HCT116 (cell line): ENCODE data around the gene SYNE1. TPM values are rescaled to one million over a fixed set of nuclear protein-coding genes. Genes with fewer than 3 reads are reported as not detected.

ENCODE experiments used
- ATAC-seq: fragments of 200-7000 bp; cut with Tn5 transposase; 2 replicates; pipeline ENCODE4 v1.9.1; 2020; ENCODE audit warnings: mild to moderate bottlenecking, moderate library complexity
- BruUV-seq: library from RNA; stranded (reverse); fragments of 400-500 nt; replicated peaks from 2 replicates; lab custom pipeline; 2021; lab: Mats Ljungman, UMichigan
- CTCF ChIA-PET: fragments of 300-600 bp; sonication (Branson Sonifier 250); formaldehyde crosslinking; loops from one replicate; lab custom pipeline; 2021; ENCODE audit warnings: antibody characterized with exemption; lab: Charles Lee
- POLR2A ChIA-PET: fragments of 300-600, 350-600 bp; sonication (Branson Sonifier 250); formaldehyde crosslinking; loops from one replicate; lab custom pipeline; 2021; ENCODE audit warnings: antibody characterized with exemption; lab: Charles Lee
- RAD21 ChIA-PET, 2 experiments: fragments of 300-600 bp; sonication (Branson Sonifier 250); formaldehyde crosslinking; loops; one replicate each; lab custom pipeline; 2023; ENCODE audit warnings: low total read pairs in 2 of 2; ENCODE audit not compliant: uncharacterized antibody in 2 of 2, unreplicated experiment in 2 of 2, low non-redundant PET in 1 of 2; lab: Charles Lee
- DNase-seq: peaks from one replicate; pipeline ENCODE4 v3.0.0-alpha.2; 2010; ENCODE audit warnings: low read depth, low spot score
- H2AFZ ChIP-seq: fragments of 200-600 bp; shearing (Covaris generic), sonication (generic); 2 replicates; pipeline ENCODE4 v1.6.1; 2017; ENCODE audit warnings: low read depth, mixed run types, mixed read lengths, antibody characterized with exemption, low read length; ENCODE audit not compliant: poor library complexity, severe bottlenecking
- H3K27ac ChIP-seq: 2 replicates; pipeline ENCODE4 v1.5.1; 2012; ENCODE audit warnings: low read depth, low read length
- H3K27me3 ChIP-seq: fragments of 200-600 bp; sonication (generic); 2 replicates; pipeline ENCODE4 v1.6.1; 2016; ENCODE audit warnings: mixed run types, low read length, mixed read lengths; ENCODE audit not compliant: insufficient read depth
- H3K36me3 ChIP-seq, 2 experiments: fragments of 200-500 bp in 1 of 2; fragments of 200-600 bp in 1 of 2; sonication (Bioruptor generic) in 1 of 2; sonication (generic) in 1 of 2; 2 replicates each; pipeline versions ENCODE4 v1.5.1 to v1.6.1; 2014 to 2016; ENCODE audit warnings: low read length in 2 of 2, inconsistent platforms in 1 of 2, mixed read lengths in 1 of 2, mixed run types in 1 of 2; ENCODE audit not compliant: insufficient read depth in 2 of 2, control insufficient read depth in 1 of 2
- H3K4me1 ChIP-seq, 2 experiments: fragments of 200-600 bp in 1 of 2; sonication (generic) in 1 of 2; 2 replicates each; pipeline versions ENCODE4 v1.5.1 to v1.6.1; 2012 to 2017; ENCODE audit warnings: low read length in 2 of 2, inconsistent platforms in 1 of 2, mild to moderate bottlenecking in 1 of 2, mixed read lengths in 1 of 2, mixed run types in 1 of 2, moderate library complexity in 1 of 2; ENCODE audit not compliant: insufficient read depth in 2 of 2, control insufficient read depth in 1 of 2
- H3K4me2 ChIP-seq: fragments of 200-600 bp; sonication (generic); 2 replicates; pipeline ENCODE4 v1.6.1; 2017; ENCODE audit warnings: mixed run types, low read length, mixed read lengths
- H3K4me3 ChIP-seq, 2 experiments: fragments of 200-600 bp in 1 of 2; sonication (generic) in 1 of 2; replicated peaks in 1 of 2; 2 replicates each; pipeline ENCODE4 v1.5.1; 2011 to 2016; ENCODE audit warnings: low read length in 2 of 2, control low read depth in 1 of 2, low read depth in 1 of 2, mild to moderate bottlenecking in 1 of 2, mixed read lengths in 1 of 2, mixed run types in 1 of 2
- H3K79me2 ChIP-seq: fragments of 200-600 bp; sonication (generic); 2 replicates; pipeline ENCODE4 v1.6.1; 2017; ENCODE audit warnings: mild to moderate bottlenecking, mixed run types, low read length, moderate library complexity, mixed read lengths; ENCODE audit not compliant: insufficient read depth
- H3K9ac ChIP-seq: fragments of 200-600 bp; sonication (generic); 2 replicates; pipeline ENCODE4 v1.6.1; 2016; ENCODE audit warnings: low read length, mixed read lengths
- H3K9me2 ChIP-seq: fragments of 200-600 bp; sonication (generic), shearing (Covaris generic); 2 replicates; pipeline ENCODE4 v1.6.1; 2017; ENCODE audit warnings: mixed run types, mild to moderate bottlenecking, moderate library complexity; ENCODE audit not compliant: insufficient read depth
- H3K9me3 ChIP-seq, 2 experiments: fragments of 200-500 bp in 1 of 2; fragments of 200-600 bp in 1 of 2; sonication (Bioruptor generic) in 1 of 2; sonication (generic) in 1 of 2; 2 replicates each; pipeline ENCODE4 v1.6.1; 2014 to 2017; ENCODE audit warnings: low read length in 2 of 2, mixed read lengths in 2 of 2, inconsistent platforms in 1 of 2, low read depth in 1 of 2, mild to moderate bottlenecking in 1 of 2, mixed run types in 1 of 2, moderate library complexity in 1 of 2; ENCODE audit not compliant: control insufficient read depth in 1 of 2, insufficient read depth in 1 of 2
- H4K20me1 ChIP-seq: fragments of 200-600 bp; sonication (generic), shearing (Covaris generic); 2 replicates; pipeline ENCODE4 v1.6.1; 2017; ENCODE audit warnings: mixed run types, mild to moderate bottlenecking, moderate library complexity; ENCODE audit not compliant: insufficient read depth
- CBX3 ChIP-seq: IDR thresholded peaks from 2 replicates; pipeline ENCODE4 v1.6.1; 2012; ENCODE audit warnings: low read depth
- CTCF ChIP-seq, 3 experiments: fragments of 200-600 bp in 1 of 3; sonication (generic) in 1 of 3; IDR thresholded peaks in 2 of 3; conservative IDR thresholded peaks in 1 of 3; 2 replicates each; pipeline ENCODE4 v1.5.1; 2012 to 2017; ENCODE audit warnings: low read depth in 2 of 3, low read length in 2 of 3, antibody characterized with exemption in 1 of 3, borderline replicate concordance in 1 of 3, control low read depth in 1 of 3, mild to moderate bottlenecking in 1 of 3, mixed read lengths in 1 of 3, mixed run types in 1 of 3, moderate library complexity in 1 of 3; ENCODE audit not compliant: insufficient read depth in 1 of 3
- ELF1 ChIP-seq: IDR thresholded peaks from 2 replicates; pipeline ENCODE4 v1.6.1; 2012; ENCODE audit warnings: low read depth, borderline replicate concordance
- EZH2phosphoT487 ChIP-seq: fragments of 200-600 bp; IDR thresholded peaks from 2 replicates; pipeline ENCODE4 v1.6.1; 2018; ENCODE audit warnings: antibody characterized with exemption, borderline replicate concordance
- FOSL1 ChIP-seq: IDR thresholded peaks from 2 replicates; pipeline ENCODE4 v1.6.1; 2012; ENCODE audit warnings: low read depth
- POLR2A ChIP-seq: IDR thresholded peaks from 2 replicates; pipeline ENCODE4 v1.7.0; 2011; ENCODE audit warnings: borderline replicate concordance; ENCODE audit not compliant: insufficient read depth, insufficient read length; ENCODE audit errors: extremely low read depth
- POLR2AphosphoS5 ChIP-seq: IDR thresholded peaks from 2 replicates; pipeline ENCODE4 v1.6.1; 2011; ENCODE audit warnings: mild to moderate bottlenecking, low read depth, low read length, moderate library complexity
- RAD21 ChIP-seq: IDR thresholded peaks from 2 replicates; pipeline ENCODE4 v1.6.1; 2012; ENCODE audit warnings: low read depth, mild to moderate bottlenecking
- SP1 ChIP-seq: IDR thresholded peaks from 2 replicates; pipeline ENCODE4 v1.6.1; 2012; ENCODE audit warnings: low read depth
- TCF7L2 ChIP-seq: IDR thresholded peaks from 2 replicates; pipeline ENCODE4 v1.7.0; 2011; ENCODE audit warnings: borderline replicate concordance, inconsistent platforms; ENCODE audit not compliant: insufficient read depth, insufficient read length; ENCODE audit errors: extremely low read depth
- YY1 ChIP-seq: IDR thresholded peaks from 2 replicates; pipeline ENCODE4 v1.6.1; 2011; ENCODE audit warnings: low read length, low read depth, moderate library complexity, mild to moderate bottlenecking; ENCODE audit not compliant: insufficient replicate concordance; ENCODE audit errors: extremely low read depth
- ZFX ChIP-seq: fragments of 450-650 bp; IDR thresholded peaks from 2 replicates; pipeline ENCODE4 v1.6.1; 2017
- ZNF274 ChIP-seq: fragments of 200-500 bp; sonication (Bioruptor generic); IDR thresholded peaks from 2 replicates; pipeline ENCODE4 v1.6.1; 2014; ENCODE audit warnings: mild to moderate bottlenecking, low read depth, low read length, inconsistent platforms
- intact Hi-C: fragments of 100-400 bp; cut with micrococcal nuclease; formaldehyde crosslinking; loops from 2 replicates; pipeline ENCODE4 v1.10.0; 2022
- total RNA-seq: library from RNA; stranded (reverse); gene quantifications from one replicate; pipeline ENCODE4 v1.2.1, GENCODE V29; 2021; ENCODE audit not compliant: unreplicated experiment
- TF ChIP-seq, protein P1 (sequence below): IDR thresholded peaks from 2 replicates; pipeline ENCODE4 v1.6.1; 2012; ENCODE audit warnings: low read depth
- TF ChIP-seq, protein P2 (sequence below): IDR thresholded peaks from 2 replicates; pipeline ENCODE4 v1.6.1; 2012
- TF ChIP-seq, protein P3 (sequence below): IDR thresholded peaks from 2 replicates; pipeline ENCODE4 v1.6.1; 2011; ENCODE audit warnings: mild to moderate bottlenecking, low read length, moderate library complexity; ENCODE audit not compliant: insufficient replicate concordance; ENCODE audit errors: extremely low read depth

SYNE1 gene
- total RNA-seq, 1 experiment from 2014 or later, result 5.4 TPM

DNA sequence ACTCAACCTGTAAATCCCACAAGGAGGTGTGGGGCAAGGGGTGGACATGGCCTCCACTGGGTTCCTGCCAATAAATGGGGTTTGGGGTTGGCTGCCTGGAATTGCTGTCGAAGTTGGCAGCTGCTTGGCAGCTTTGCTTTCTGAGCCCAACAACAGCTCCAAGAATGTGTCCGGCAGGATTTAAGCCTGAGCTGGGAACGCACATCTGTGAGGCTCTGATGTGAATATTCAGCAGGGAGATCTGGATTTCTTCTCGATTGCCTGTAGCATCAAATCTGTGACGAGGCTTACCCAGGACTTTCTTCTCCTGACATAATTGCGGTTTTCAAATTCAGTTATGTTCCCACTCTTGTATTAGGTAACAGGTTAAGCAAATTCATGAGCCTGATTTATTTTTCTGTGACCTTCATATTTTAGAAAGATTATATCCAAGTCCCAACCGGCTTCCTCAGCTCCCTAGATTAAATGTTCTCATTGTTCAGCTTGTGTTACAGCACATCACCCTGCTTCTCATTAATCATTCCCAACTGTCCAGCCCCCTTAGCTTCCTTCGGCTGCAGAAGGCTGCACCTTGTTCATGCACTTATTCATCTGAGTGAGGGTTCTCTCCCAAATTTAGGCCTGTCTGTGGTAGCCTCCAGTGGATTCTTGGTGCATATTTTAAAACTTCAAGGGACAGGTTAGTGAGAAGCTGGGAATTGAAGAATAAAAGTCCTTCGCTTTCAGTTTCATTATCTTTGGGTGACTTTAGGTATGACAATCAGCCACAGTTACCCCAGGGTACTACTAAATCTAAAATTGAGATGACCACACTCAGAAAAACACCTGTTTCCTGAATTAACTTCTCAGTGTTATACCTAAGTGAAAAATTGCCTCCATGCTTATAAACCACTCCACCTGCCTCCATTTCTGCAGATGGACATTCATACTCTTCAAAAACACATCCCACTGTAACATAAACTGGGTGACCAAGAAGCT is 519.7 kb downstream of the SYNE1 start:
- no TSS peak for BruUV-seq
- Histone ChIP-seq H3K36me3 (no peaks in the 10 kb centered on the region), H3K9me2 (no peaks in the 10 kb centered on the region), H3K4me1 (no peaks in the 10 kb centered on the region), H4K20me1 (no peaks in the 10 kb centered on the region), H3K9me3 (no peaks in the 10 kb centered on the region), H2AFZ (no peak overlapping the region), H3K79me2 (no peaks in the 10 kb centered on the region), H3K4me3 (no peak overlapping the region), H3K4me2 (no peak overlapping the region), H3K27ac (no peak overlapping the region), H3K9ac (no peak overlapping the region), H3K27me3 (no peaks in the 10 kb centered on the region)
- TF ChIP-seq SP1, result no peak
- TF ChIP-seq RAD21, result no peak
- no peak for TF ChIP-seq POLR2A
- no peak for TF ChIP-seq YY1
- TF ChIP-seq FOSL1, result no peak
- no peak for TF ChIP-seq POLR2AphosphoS5
- no peak for TF ChIP-seq ZFX
- TF ChIP-seq CTCF (IDR thresholded peaks at IDR 0.05 in 2 of 3, conservative IDR thresholded peaks at IDR 0.05 in 1 of 3; ENCODE audit: borderline replicate concordance in 1 of 3, insufficient read depth in 1 of 3, low read depth in 2 of 3, low read length in 2 of 3), result no peak
- no peak for TF ChIP-seq ELF1
- no peak for TF ChIP-seq ZNF274
- no peak for TF ChIP-seq CBX3
- TF ChIP-seq, protein P1, sequence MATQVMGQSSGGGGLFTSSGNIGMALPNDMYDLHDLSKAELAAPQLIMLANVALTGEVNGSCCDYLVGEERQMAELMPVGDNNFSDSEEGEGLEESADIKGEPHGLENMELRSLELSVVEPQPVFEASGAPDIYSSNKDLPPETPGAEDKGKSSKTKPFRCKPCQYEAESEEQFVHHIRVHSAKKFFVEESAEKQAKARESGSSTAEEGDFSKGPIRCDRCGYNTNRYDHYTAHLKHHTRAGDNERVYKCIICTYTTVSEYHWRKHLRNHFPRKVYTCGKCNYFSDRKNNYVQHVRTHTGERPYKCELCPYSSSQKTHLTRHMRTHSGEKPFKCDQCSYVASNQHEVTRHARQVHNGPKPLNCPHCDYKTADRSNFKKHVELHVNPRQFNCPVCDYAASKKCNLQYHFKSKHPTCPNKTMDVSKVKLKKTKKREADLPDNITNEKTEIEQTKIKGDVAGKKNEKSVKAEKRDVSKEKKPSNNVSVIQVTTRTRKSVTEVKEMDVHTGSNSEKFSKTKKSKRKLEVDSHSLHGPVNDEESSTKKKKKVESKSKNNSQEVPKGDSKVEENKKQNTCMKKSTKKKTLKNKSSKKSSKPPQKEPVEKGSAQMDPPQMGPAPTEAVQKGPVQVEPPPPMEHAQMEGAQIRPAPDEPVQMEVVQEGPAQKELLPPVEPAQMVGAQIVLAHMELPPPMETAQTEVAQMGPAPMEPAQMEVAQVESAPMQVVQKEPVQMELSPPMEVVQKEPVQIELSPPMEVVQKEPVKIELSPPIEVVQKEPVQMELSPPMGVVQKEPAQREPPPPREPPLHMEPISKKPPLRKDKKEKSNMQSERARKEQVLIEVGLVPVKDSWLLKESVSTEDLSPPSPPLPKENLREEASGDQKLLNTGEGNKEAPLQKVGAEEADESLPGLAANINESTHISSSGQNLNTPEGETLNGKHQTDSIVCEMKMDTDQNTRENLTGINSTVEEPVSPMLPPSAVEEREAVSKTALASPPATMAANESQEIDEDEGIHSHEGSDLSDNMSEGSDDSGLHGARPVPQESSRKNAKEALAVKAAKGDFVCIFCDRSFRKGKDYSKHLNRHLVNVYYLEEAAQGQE, result no peak
- TF ChIP-seq EZH2phosphoT487, result no peak
- TF ChIP-seq TCF7L2, result no peak
- TF ChIP-seq, protein P2, sequence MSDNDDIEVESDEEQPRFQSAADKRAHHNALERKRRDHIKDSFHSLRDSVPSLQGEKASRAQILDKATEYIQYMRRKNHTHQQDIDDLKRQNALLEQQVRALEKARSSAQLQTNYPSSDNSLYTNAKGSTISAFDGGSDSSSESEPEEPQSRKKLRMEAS, result no peak
- TF ChIP-seq, protein P3, sequence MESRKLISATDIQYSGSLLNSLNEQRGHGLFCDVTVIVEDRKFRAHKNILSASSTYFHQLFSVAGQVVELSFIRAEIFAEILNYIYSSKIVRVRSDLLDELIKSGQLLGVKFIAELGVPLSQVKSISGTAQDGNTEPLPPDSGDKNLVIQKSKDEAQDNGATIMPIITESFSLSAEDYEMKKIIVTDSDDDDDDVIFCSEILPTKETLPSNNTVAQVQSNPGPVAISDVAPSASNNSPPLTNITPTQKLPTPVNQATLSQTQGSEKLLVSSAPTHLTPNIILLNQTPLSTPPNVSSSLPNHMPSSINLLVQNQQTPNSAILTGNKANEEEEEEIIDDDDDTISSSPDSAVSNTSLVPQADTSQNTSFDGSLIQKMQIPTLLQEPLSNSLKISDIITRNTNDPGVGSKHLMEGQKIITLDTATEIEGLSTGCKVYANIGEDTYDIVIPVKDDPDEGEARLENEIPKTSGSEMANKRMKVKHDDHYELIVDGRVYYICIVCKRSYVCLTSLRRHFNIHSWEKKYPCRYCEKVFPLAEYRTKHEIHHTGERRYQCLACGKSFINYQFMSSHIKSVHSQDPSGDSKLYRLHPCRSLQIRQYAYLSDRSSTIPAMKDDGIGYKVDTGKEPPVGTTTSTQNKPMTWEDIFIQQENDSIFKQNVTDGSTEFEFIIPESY, result no peak
- CTCF ChIA-PET, result interaction anchor here (0.8 kb wide), 1 partner anchor 352 kb away, joined by 4 read pairs; no protein-coding TSS in a partner anchor
- ATAC-seq (no peak), DNase-seq (no peak)
- POLR2A ChIA-PET, result no interaction called here
- intact Hi-C loops, result loop anchor here (2.0 kb wide), 1 partner anchor 449 kb away; no protein-coding TSS in a partner anchor
- RAD21 ChIA-PET, result no interaction called here
